Measurements from ENCODE around the gene TLR1. TPM values are rescaled to one million over a fixed set of nuclear protein-coding genes. Genes with fewer than 3 reads are reported as not detected.
A peak's percentile ranks its signal among the peaks of the same experiment; 100 is the strongest.
"Not testable (repeated sequence)": the region's sequence is repeated elsewhere in the genome, so short reads cannot be mapped to it uniquely, and the experiment has no call there.

TLR1 gene
- total RNA-seq, 4 donors from 2014 or later = 6.7 to 9.8 (median 8.9) TPM

DNA sequence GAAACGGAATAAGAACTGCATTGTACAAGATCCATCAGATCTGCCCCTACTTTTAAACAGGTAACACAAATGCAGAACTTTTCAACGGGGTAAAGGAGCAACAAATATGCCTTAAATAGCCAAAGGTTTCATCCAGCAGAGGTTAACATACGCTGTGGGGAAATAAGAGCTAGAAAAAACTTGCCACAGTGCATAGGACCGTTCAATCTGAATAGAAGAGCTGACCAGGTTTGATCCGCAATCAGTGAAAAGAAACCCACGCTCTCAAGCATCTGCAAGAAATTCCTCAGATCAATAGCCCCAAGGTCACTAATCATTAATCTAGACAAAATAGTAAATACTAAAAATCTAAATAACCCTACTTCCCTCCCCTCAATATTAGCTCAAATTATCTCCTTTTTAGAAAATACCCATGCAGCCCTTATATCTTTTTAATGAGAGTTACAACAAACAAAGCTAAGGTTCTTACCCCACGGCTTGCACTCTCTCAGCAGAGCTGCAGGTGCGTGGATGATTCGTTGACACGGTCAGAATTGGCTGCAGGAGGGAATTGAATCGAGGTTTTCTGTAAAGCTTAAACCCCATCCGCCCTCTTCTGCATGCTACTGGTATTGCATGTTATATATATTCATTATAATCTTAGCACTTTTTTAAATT, 22.0 kb downstream of the TLR1 start, which contains the start of gene TLR10:
TSS of gene TLR10 (minus strand) at position 539 of the 657 bp plus-strand sequence. CDS start 7,400 bp downstream, outside the sequence.
- 39% methylated on average over 12 of the region's 12 CpGs for WGBS
- H3K9me3 ChIP-seq = no peaks in the 10 kb centered on the region
- no peak within 1 kb of the TSS for H3K4me3 ChIP-seq
- H3K36me3 ChIP-seq = no peaks in the 10 kb centered on the region
- H3K27ac ChIP-seq = no peak within 1 kb of the TSS
- TF ChIP-seq, protein P1, sequence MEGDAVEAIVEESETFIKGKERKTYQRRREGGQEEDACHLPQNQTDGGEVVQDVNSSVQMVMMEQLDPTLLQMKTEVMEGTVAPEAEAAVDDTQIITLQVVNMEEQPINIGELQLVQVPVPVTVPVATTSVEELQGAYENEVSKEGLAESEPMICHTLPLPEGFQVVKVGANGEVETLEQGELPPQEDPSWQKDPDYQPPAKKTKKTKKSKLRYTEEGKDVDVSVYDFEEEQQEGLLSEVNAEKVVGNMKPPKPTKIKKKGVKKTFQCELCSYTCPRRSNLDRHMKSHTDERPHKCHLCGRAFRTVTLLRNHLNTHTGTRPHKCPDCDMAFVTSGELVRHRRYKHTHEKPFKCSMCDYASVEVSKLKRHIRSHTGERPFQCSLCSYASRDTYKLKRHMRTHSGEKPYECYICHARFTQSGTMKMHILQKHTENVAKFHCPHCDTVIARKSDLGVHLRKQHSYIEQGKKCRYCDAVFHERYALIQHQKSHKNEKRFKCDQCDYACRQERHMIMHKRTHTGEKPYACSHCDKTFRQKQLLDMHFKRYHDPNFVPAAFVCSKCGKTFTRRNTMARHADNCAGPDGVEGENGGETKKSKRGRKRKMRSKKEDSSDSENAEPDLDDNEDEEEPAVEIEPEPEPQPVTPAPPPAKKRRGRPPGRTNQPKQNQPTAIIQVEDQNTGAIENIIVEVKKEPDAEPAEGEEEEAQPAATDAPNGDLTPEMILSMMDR (IDR thresholded peaks at IDR 0.05) = peak; percentile 59 to 65
- TF ChIP-seq POLR2AphosphoS5 (IDR thresholded peaks at IDR 0.05) = no peak
- peaks cover 3% of the 10 kb centered on the region for H3K4me1 ChIP-seq
- no peaks in the 10 kb centered on the region for H3K27me3 ChIP-seq
- DNase-seq (ENCODE audit: low spot score in 2 of 2) = no peak

DNA sequence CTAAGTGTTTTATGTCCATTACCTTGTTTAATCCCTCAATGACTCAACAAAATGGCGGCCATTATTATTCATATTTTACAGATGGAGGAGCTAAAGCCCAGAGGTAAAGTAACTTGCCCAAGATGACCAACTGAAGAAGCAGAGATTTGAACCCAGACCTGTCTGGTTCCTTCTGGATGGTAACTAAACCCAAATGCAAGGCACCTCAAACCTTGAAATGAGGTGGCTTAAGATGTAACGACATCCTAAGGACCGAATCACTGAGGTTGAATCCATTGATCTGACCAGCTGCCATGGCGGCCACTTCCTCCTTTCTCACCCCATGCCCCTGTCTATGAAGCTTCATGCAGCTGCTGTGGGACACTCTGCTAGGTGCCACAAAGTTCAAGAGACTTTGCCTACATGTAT, 22.7 kb downstream of the TLR1 start:
- H3K9me3 ChIP-seq = no peaks in the 10 kb centered on the region
- no peaks in the 10 kb centered on the region for H3K36me3 ChIP-seq
- no peak for TF ChIP-seq POLR2A (IDR thresholded peaks at IDR 0.05)
- TF ChIP-seq, protein P1 (IDR thresholded peaks at IDR 0.05) = no peak
- no peak for TF ChIP-seq POLR2AphosphoS5 (IDR thresholded peaks at IDR 0.05)
- TF ChIP-seq EP300 (IDR thresholded peaks at IDR 0.05) = no peak
- DNase-seq (ENCODE audit: low spot score in 2 of 2) = no peak
- peaks cover 3% of the 10 kb centered on the region for H3K4me1 ChIP-seq
- no peak overlapping the region for H3K4me3 ChIP-seq
- H3K27ac ChIP-seq = no peak overlapping the region
- no peaks in the 10 kb centered on the region for H3K27me3 ChIP-seq
- WGBS = 94% methylated on average over 4 of the region's 4 CpGs

DNA sequence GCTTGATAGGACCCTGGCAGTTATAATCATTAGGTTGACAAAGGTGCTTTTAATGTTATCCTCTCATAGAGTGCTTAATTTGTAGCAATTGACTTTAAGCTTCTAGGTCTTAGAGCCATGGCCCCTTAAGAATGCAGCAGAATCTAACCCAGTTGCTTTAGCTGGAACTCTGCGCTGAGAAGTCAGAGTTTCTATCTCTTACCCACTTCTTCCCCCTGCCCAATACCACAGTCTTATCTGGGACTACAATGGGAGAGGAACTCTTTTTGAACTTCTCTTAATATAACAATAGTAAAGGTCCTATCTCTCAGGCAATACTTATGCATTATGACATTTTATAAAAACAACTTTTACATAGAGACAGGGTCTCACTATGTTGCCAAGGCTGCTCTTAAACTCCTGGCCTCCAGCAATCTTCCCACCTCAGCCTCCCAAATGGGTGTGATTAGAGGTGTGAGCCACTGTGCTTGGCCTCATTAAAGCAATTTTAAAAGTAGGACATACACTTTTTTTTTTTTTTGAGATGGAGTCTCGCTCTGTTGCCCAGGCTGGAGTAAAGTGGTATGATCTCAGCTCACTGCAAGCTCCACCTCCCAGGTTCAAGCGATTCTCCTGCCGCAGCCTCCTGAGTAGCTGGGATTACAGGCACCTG, 23.6 kb downstream of the TLR1 start:
- Histone ChIP-seq H3K27me3 (no peaks in the 10 kb centered on the region), H3K27ac (no peak overlapping the region), H3K36me3 (no peaks in the 10 kb centered on the region), H3K4me1 (peaks cover 3% of the 10 kb centered on the region), H3K9me3 (no peaks in the 10 kb centered on the region), H3K4me3 (no peak overlapping the region)
- WGBS = 97% methylated on average over 4 of the region's 4 CpGs
- DNase-seq (ENCODE audit: low spot score in 2 of 2) = no peak
- TF ChIP-seq POLR2A (IDR thresholded peaks at IDR 0.05) (no peak), POLR2AphosphoS5 (IDR thresholded peaks at IDR 0.05) (no peak), EP300 (IDR thresholded peaks at IDR 0.05) (no peak)

DNA sequence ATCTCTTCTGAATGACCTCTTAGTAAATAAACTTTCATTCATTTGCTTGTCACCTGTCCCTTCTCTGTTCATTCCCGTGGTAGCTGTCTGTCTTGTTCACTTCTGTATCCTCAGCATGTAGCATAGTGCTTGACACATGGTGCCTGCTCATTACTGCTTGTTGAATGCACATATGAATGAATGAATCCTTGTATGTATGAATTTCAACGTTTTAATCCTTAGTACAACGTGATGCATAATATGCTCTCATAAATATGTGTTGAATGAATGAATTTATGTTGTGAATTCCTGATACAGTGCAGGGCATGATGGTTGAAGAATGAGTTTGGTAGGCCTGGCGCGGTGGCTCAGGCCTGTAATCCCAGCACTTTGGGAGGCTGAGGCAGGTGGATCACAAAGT, 24.8 kb downstream of the TLR1 start:
- 88% methylated on average over 5 of the region's 5 CpGs for WGBS

DNA sequence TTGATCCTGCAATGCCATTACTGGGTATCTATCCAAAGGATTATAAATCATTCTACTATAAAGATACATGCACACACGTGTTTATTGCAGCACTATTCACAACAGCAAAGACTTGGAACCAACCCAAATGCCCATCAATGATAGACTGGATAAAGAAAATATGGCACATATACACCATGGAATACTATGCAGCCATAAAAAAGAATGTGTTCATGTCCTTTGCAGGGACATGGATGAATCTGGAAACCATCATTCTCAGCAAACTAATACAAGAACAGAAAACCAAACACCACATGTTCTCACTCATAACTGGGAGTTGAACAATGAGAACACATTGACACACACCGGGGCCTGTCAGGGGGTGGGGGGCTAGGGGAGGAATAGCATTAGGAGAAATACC, 26.7 kb downstream of the TLR1 start:
- H3K4me1 ChIP-seq = peaks cover 11% of the 10 kb centered on the region
- H3K27ac ChIP-seq; H3K27me3 ChIP-seq; DNase-seq (ENCODE audit: low spot score in 2 of 2); H3K4me3 ChIP-seq; H3K36me3 ChIP-seq; H3K9me3 ChIP-seq: not testable (repeated sequence)
- WGBS = 63% methylated on average over 2 of the region's 2 CpGs

More for the DNA sequence above, 24.8 kb downstream of the TLR1 start:
- H3K36me3 ChIP-seq = no peaks in the 10 kb centered on the region
- no peak overlapping the region for H3K27ac ChIP-seq
- no peaks in the 10 kb centered on the region for H3K9me3 ChIP-seq
- H3K4me1 ChIP-seq = peaks cover 6% of the 10 kb centered on the region
- no peak overlapping the region for H3K4me3 ChIP-seq
- H3K27me3 ChIP-seq = no peaks in the 10 kb centered on the region
- TF ChIP-seq POLR2AphosphoS5 (IDR thresholded peaks at IDR 0.05) (no peak), EP300 (IDR thresholded peaks at IDR 0.05) (no peak), POLR2A (IDR thresholded peaks at IDR 0.05) (no peak)
- TF ChIP-seq, protein P1 (IDR thresholded peaks at IDR 0.05) = no peak
- no peak for DNase-seq (ENCODE audit: low spot score in 2 of 2)

DNA sequence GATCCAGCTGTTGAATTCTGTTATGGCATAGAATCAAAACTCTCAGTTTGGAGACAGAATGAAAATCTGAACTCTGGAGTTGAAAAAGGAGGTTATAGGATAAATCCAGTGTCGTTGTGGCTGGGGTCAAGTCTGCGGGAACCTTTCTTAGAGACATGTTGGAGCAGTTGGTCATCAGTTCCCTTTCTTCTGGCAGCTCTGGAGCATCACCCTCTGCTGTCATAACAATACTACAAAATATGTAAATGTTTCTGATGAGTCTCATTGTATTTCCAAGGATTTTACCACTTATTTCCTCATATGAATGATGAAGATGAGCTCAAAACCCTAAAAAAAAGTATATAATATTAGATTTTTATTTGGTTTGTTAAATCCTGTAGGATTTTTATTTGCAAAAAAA, 29.3 kb downstream of the TLR1 start:
- Histone ChIP-seq H3K4me1 (peaks cover 8% of the 10 kb centered on the region), H3K27me3 (no peaks in the 10 kb centered on the region), H3K27ac (no peak overlapping the region), H3K9me3 (no peaks in the 10 kb centered on the region), H3K4me3 (no peak overlapping the region), H3K36me3 (no peaks in the 10 kb centered on the region)
- 87% methylated on average over 2 of the region's 2 CpGs for WGBS
- no peak for DNase-seq (ENCODE audit: low spot score in 2 of 2)
- TF ChIP-seq POLR2AphosphoS5 (IDR thresholded peaks at IDR 0.05) = no peak
- TF ChIP-seq, protein P1 (IDR thresholded peaks at IDR 0.05) = no peak
- no peak for TF ChIP-seq POLR2A (IDR thresholded peaks at IDR 0.05)
- TF ChIP-seq EP300 (IDR thresholded peaks at IDR 0.05) = no peak
